ENCODE measurements around the gene ADAMTSL1.

GRCh38 chr9:18747595-18747994 lies 273.6 kb downstream of the ADAMTSL1 start:
- TF ChIP-seq CTCF (IDR thresholded peaks at IDR 0.05) (no peak), POLR2A (IDR thresholded peaks at IDR 0.05) (no peak), POLR2AphosphoS5 (IDR thresholded peaks at IDR 0.05) (no peak)
